GM12878 (cell line): ENCODE results near the gene IDI2.

Experiments
- CHD2 ChIP-seq: IDR thresholded peaks from 2 replicates; pipeline ENCODE4 v1.6.1; 2011; ENCODE audit warnings: low read depth, low read length, improper control_type of control experiment, borderline replicate concordance
- CREB1 ChIP-seq: IDR thresholded peaks from 2 replicates; pipeline ENCODE4 v1.6.1; 2012; ENCODE audit warnings: low read depth, mild to moderate bottlenecking, inconsistent platforms
- CTCF ChIP-seq, 3 experiments: IDR thresholded peaks in 2 of 3; conservative IDR thresholded peaks in 1 of 3; 2 replicates each; pipeline ENCODE4 v1.5.1; 2011; ENCODE audit warnings: low read depth in 3 of 3, low read length in 3 of 3, mild to moderate bottlenecking in 3 of 3, control low read depth in 2 of 3, moderate library complexity in 2 of 3, inconsistent platforms in 1 of 3, mixed read lengths in 1 of 3; ENCODE audit not compliant: control insufficient read depth in 2 of 3, insufficient read depth in 1 of 3; ENCODE audit errors: extremely low read depth in 1 of 3
- E2F8 ChIP-seq: fragments of 450-650 bp; IDR thresholded peaks from 2 replicates; pipeline ENCODE4 v1.6.1; 2018; ENCODE audit warnings: mild to moderate bottlenecking, low read depth, moderate library complexity; ENCODE audit not compliant: partially characterized antibody
- EZH2 ChIP-seq: IDR thresholded peaks from 2 replicates; pipeline ENCODE4 v1.6.1; 2012; ENCODE audit warnings: low read depth, mild to moderate bottlenecking, control low read depth, inconsistent platforms, low read length, borderline replicate concordance; ENCODE audit not compliant: control insufficient read depth
- JUND ChIP-seq: IDR thresholded peaks from 2 replicates; pipeline ENCODE4 v1.6.1; 2012; ENCODE audit warnings: low read depth, mild to moderate bottlenecking, low read length, improper control_type of control experiment, moderate library complexity
- MXI1 ChIP-seq: fragments of 150-350 bp; IDR thresholded peaks from 2 replicates; pipeline ENCODE4 v1.6.1; 2011; ENCODE audit warnings: low read depth, mild to moderate bottlenecking, inconsistent platforms, low read length, improper control_type of control experiment
- MYC ChIP-seq: IDR thresholded peaks from 2 replicates; pipeline ENCODE4 v1.6.1; 2011; ENCODE audit warnings: mild to moderate bottlenecking, low read length, moderate library complexity, inconsistent platforms; ENCODE audit not compliant: insufficient read depth, insufficient replicate concordance, insufficient read length, severe bottlenecking
- NR2C2 ChIP-seq: IDR thresholded peaks from 2 replicates; pipeline ENCODE4 v1.6.1; 2011; ENCODE audit warnings: borderline replicate concordance, low read depth; ENCODE audit not compliant: control insufficient read depth, insufficient read length
- SMC3 ChIP-seq: IDR thresholded peaks from 2 replicates; pipeline ENCODE4 v1.6.1; 2011; ENCODE audit warnings: low read length, improper control_type of control experiment, borderline replicate concordance
- TBL1XR1 ChIP-seq: IDR thresholded peaks from 2 replicates; pipeline ENCODE4 v1.6.1; 2012; ENCODE audit warnings: low read depth, low read length, improper control_type of control experiment
- USF2 ChIP-seq: IDR thresholded peaks from 2 replicates; pipeline ENCODE4 v1.6.1; 2011; ENCODE audit warnings: low read depth, low read length, improper control_type of control experiment, borderline replicate concordance

GRCh38 chr10:1054684-1055083 lies 29.0 kb upstream of the IDI2 start:
- TF ChIP-seq E2F8 (no peak), CHD2 (no peak), USF2 (no peak), CTCF (IDR thresholded peaks at IDR 0.05 in 2 of 3, conservative IDR thresholded peaks at IDR 0.05 in 1 of 3; ENCODE audit: control insufficient read depth in 2 of 3, extremely low read depth in 1 of 3, insufficient read depth in 1 of 3, low read depth in 3 of 3, low read length in 3 of 3) (no peak), SMC3 (no peak), MXI1 (no peak), MYC (no peak), TBL1XR1 (no peak), CREB1 (no peak), JUND (no peak), NR2C2 (no peak), EZH2 (no peak)
